ENCODE results near the gene SCN5A. TPM values are rescaled to one million over a fixed set of nuclear protein-coding genes. Genes with fewer than 3 reads are reported as not detected.

SCN5A gene
- total and polyA plus RNA-seq, 2 of the 13 experiments (the other 11 are each of a cell fraction or from before 2014, with no cell fraction given) = 0.22 TPM; not detected in 1

DNA sequence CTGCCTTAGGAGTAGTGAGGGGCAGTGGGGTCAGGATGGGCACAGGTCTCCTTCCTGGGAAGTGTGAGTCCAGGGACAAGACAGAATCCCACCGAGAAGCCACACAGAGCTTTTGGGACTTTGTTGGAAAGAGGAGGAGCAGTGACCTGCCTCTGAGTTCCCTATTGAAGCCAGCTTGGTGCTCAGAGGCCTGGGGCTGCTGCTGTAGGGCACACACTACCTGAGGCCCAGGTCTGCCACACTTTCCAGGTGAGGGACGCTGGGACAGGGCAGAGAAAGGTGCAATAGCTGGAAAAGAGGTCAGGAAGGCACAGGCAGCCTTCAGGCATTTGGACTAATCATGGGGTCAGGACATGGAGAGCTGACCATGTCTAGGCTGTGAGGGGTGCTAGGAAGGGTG lies 67.7 kb downstream of the SCN5A start:
- Histone ChIP-seq H3K4me1 (ENCODE audit: insufficient read depth, low read length) (no peaks in the 10 kb centered on the region), H4K20me1 (ENCODE audit: insufficient read depth, low read length) (no peaks in the 10 kb centered on the region), H3K9ac (ENCODE audit: insufficient read depth, low read depth, low read length) (no peak overlapping the region), H3K9me3 (ENCODE audit: low read length) (no peaks in the 10 kb centered on the region), H3K4me2 (ENCODE audit: low read depth, low read length) (no peak overlapping the region), H3K4me3 (replicated peaks in 1 of 3; ENCODE audit: insufficient read depth in 1 of 3, low read depth in 2 of 3, low read length in 3 of 3) (no peak overlapping the region), H3K27ac (ENCODE audit: extremely low read length, insufficient read depth, low read length) (no peak overlapping the region), H3K36me3 (replicated peaks in 1 of 2; ENCODE audit: control insufficient read depth in 1 of 2, insufficient read depth in 2 of 2, low read length in 2 of 2) (no peaks in the 10 kb centered on the region), H3K79me2 (ENCODE audit: insufficient read depth, low read length) (no peaks in the 10 kb centered on the region), H2AFZ (ENCODE audit: low read length) (no peak overlapping the region), H3K27me3 (ENCODE audit: control insufficient read depth in 1 of 2, insufficient read depth in 2 of 2, low read length in 2 of 2) (peaks cover 8 to 56% of the 10 kb centered on the region in 2 experiments; a peak in 4 of 5 replicates)
- FAIRE-seq (no peak), DNase-seq (ENCODE audit: low spot score) (no peak), ATAC-seq (no peak)
- BruUV-seq (replicated peaks) = no TSS peak
- in situ Hi-C loops (cut with HindIII; ENCODE audit: extremely low pct_ligation_motif_present, low pct_unique_long_range_greater_than_20kb) (no loop called here), intact Hi-C loops (cut with micrococcal nuclease; ENCODE audit: unreplicated experiment) (no loop called here)
- WGBS (ENCODE audit: low lambda C conversion rate) = 0% methylated on average over 2 of the region's 2 CpGs
- ChIA-PET CTCF (ENCODE audit: low intra/inter-chr PET ratio, low total read pairs) (no interaction called here), POLR2A (no interaction called here)
- TF ChIP-seq, protein P1, sequence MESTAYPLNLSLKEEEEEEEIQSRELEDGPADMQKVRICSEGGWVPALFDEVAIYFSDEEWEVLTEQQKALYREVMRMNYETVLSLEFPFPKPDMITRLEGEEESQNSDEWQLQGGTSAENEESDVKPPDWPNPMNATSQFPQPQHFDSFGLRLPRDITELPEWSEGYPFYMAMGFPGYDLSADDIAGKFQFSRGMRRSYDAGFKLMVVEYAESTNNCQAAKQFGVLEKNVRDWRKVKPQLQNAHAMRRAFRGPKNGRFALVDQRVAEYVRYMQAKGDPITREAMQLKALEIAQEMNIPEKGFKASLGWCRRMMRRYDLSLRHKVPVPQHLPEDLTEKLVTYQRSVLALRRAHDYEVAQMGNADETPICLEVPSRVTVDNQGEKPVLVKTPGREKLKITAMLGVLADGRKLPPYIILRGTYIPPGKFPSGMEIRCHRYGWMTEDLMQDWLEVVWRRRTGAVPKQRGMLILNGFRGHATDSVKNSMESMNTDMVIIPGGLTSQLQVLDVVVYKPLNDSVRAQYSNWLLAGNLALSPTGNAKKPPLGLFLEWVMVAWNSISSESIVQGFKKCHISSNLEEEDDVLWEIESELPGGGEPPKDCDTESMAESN (CRISPR knock-in tag; conservative IDR thresholded peaks at IDR 0.05) = no peak
- no peak for TF ChIP-seq ZNF770 (CRISPR knock-in tag; IDR thresholded peaks at IDR 0.05)
- no peak for TF ChIP-seq HNRNPUL1 (IDR thresholded peaks at IDR 0.05; ENCODE audit: low read depth, low read length)
- TF ChIP-seq RAD51 (IDR thresholded peaks at IDR 0.05; ENCODE audit: borderline replicate concordance) = no peak
- TF ChIP-seq CHCHD3 (CRISPR knock-in tag; IDR thresholded peaks at IDR 0.05) = no peak
- no peak for TF ChIP-seq FOXK2 (IDR thresholded peaks at IDR 0.05)
- no peak for TF ChIP-seq ESRRA (CRISPR knock-in tag; IDR thresholded peaks at IDR 0.05; ENCODE audit: low read depth)
- TF ChIP-seq TAF15 (IDR thresholded peaks at IDR 0.05; ENCODE audit: low read depth, low read length, poor library complexity, severe bottlenecking) = no peak
- TF ChIP-seq, protein P2, sequence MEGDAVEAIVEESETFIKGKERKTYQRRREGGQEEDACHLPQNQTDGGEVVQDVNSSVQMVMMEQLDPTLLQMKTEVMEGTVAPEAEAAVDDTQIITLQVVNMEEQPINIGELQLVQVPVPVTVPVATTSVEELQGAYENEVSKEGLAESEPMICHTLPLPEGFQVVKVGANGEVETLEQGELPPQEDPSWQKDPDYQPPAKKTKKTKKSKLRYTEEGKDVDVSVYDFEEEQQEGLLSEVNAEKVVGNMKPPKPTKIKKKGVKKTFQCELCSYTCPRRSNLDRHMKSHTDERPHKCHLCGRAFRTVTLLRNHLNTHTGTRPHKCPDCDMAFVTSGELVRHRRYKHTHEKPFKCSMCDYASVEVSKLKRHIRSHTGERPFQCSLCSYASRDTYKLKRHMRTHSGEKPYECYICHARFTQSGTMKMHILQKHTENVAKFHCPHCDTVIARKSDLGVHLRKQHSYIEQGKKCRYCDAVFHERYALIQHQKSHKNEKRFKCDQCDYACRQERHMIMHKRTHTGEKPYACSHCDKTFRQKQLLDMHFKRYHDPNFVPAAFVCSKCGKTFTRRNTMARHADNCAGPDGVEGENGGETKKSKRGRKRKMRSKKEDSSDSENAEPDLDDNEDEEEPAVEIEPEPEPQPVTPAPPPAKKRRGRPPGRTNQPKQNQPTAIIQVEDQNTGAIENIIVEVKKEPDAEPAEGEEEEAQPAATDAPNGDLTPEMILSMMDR (CRISPR knock-in tag; IDR thresholded peaks at IDR 0.05) = no peak
- TF ChIP-seq, protein P3, sequence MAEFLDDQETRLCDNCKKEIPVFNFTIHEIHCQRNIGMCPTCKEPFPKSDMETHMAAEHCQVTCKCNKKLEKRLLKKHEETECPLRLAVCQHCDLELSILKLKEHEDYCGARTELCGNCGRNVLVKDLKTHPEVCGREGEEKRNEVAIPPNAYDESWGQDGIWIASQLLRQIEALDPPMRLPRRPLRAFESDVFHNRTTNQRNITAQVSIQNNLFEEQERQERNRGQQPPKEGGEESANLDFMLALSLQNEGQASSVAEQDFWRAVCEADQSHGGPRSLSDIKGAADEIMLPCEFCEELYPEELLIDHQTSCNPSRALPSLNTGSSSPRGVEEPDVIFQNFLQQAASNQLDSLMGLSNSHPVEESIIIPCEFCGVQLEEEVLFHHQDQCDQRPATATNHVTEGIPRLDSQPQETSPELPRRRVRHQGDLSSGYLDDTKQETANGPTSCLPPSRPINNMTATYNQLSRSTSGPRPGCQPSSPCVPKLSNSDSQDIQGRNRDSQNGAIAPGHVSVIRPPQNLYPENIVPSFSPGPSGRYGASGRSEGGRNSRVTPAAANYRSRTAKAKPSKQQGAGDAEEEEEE (CRISPR knock-in tag; IDR thresholded peaks at IDR 0.05; ENCODE audit: borderline replicate concordance) = no peak
- no peak for TF ChIP-seq ZBTB44 (CRISPR knock-in tag; IDR thresholded peaks at IDR 0.05)
- no peak for TF ChIP-seq SMAD9 (CRISPR knock-in tag; IDR thresholded peaks at IDR 0.05)
- TF ChIP-seq, protein P4, sequence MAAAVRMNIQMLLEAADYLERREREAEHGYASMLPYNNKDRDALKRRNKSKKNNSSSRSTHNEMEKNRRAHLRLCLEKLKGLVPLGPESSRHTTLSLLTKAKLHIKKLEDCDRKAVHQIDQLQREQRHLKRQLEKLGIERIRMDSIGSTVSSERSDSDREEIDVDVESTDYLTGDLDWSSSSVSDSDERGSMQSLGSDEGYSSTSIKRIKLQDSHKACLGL (CRISPR knock-in tag; IDR thresholded peaks at IDR 0.05) = no peak
- no peak for TF ChIP-seq CEBPG (CRISPR knock-in tag; IDR thresholded peaks at IDR 0.05)
- TF ChIP-seq ZNF788 (CRISPR knock-in tag; IDR thresholded peaks at IDR 0.05; ENCODE audit: borderline replicate concordance) = no peak
